Left colon (tissue), 2 donors: Measurements from ENCODE around the gene FMNL2. TPM values are rescaled to one million over a fixed set of nuclear protein-coding genes. Genes with fewer than 3 reads are reported as not detected.

Experiments
- ATAC-seq: fragments of 200-7000 bp; cut with Tn5 transposase; one replicate; pipeline ENCODE4 v1.9.1; 2020; ENCODE audit warnings: mild to moderate bottlenecking, moderate library complexity
- DNase-seq, 2 donors: peaks; one replicate each; pipeline ENCODE4 v3.0.0-alpha.2; 2020
- intact Hi-C, 2 donors: fragments of 100-400 bp; cut with DNase I in 1 of 2; cut with micrococcal nuclease in 1 of 2; formaldehyde crosslinking; loops; one replicate each; pipeline versions ENCODE4 v1.11.2 to v1.14.0; 2022; cut with DNase I, micrococcal nuclease
- total RNA-seq, 2 donors: library from RNA; stranded (reverse); fragmentation: NEBNext Ultra II Directional; extraction: Animal tissue kit (Norgen Biotek cat#: 25700); gene quantifications; one replicate each; pipeline ENCODE4 v1.2.1, GENCODE V29; 2021
- donor health status: DM: no; HTN: no; CAD: no.
- donor health status: DM: yes; HTN: yes; CAD: no.

FMNL2 gene
- total RNA-seq, 2 donors from 2014 or later, result 14.8 to 14.9 TPM

DNA sequence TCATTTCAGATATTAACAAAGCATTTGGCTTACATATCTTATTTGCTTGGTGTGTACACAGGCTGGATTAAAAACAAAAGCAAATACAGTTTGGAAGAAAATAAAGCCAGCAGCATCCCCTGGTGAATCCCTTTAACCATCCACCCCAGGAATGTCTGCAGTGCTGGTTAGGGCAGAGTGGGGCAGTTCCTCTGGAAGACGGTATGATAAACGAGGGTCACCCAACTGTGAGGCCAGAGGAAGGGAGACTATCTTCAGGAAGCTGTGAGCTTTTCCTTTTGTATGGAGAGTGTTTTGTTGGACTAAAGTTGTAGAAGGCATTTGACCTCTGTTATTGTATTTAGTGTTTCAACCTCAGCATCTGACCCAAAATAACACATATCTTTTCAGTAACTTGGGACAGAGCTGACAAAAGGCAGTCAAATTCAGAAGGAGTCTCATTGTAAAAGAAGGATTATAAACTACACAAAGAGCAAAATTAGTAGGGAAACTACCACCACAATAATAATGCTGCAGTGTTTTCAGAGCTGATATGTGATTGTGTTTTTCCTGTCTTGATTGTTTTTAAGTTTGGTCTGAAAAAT is 159.1 kb downstream of the FMNL2 start:
- ATAC-seq (no peak), DNase-seq (no peak)
- intact Hi-C loops, result no loop called here

- no peak for ATAC-seq
- intact Hi-C loops, result no loop called here
- no peak for DNase-seq
Observed at GRCh38 chr2:152496371-152496770, 161.4 kb downstream of the FMNL2 start.

GRCh38 chr2:152497481-152498052 is 162.6 kb downstream of the FMNL2 start:
- DNase-seq (no peak), ATAC-seq (peak; percentile 58)
- intact Hi-C loops, result no loop called here

GRCh38 chr2:152499331-152499816 is 164.4 kb downstream of the FMNL2 start:
- ATAC-seq (no peak), DNase-seq (no peak)
- intact Hi-C loops, result no loop called here

DNA sequence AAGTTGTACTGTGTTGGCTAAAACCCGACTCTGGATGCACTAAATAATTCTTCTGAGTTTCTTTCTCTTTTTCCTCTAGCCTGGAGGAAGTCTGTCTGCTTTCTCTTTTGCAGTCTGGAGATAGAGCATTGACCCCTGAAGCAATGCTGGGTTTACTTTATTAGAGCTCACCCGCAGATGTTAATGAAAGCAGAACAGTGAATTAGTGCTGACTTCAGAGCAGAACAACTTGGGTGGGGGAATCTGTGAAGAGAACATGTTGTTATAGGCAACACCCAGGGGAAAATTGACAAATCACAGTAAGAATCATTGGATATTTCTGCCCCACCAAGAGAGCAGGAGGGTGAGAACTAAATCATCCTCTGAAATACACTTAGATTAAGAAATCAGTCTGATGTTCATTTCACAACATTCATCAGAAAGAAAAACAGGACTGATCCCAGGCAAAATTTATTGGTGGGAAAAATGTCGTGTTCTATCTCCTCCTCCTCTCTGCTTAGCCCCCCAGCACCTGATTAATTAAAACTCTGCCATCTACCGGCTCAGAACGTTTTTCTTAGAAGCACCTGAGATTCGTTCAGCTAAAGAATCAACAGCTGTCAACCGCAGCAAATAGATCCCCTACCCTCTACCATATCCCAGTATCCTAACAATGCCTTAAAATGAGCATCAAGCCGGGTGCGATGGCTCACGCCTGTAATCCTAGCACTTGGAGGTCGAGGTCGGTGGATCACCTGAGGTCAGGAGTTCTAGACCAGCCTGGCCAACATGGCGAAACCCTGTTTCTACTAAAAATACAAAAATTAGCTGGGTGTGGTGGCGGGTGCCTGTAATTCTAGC is 165.1 kb downstream of the FMNL2 start:
- no peak for DNase-seq

DNA sequence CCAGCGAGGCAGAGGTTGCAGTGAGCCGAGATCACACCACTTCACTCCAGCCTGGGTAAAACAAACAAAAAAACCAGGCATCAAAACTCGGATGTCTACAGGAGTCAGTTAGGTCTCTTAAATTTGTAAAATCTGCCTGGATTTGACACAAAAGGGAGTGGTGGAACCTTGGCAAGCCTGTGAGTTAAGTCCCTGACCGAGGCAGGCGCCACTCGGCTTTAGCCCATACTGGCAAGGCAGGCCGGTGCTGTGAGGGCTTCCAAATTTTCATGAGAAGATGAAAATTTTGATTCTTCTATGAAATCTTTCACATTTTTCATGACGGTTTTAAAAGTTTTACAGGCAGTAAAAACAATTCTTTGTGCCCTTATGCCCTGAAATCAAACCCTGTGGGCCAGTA is 165.8 kb downstream of the FMNL2 start:
- intact Hi-C loops, result no loop called here
- DNase-seq (no peak), ATAC-seq (no peak)

More for the DNA sequence above, 165.1 kb downstream of the FMNL2 start:
- intact Hi-C loops, result no loop called here
- no peak for ATAC-seq

DNA sequence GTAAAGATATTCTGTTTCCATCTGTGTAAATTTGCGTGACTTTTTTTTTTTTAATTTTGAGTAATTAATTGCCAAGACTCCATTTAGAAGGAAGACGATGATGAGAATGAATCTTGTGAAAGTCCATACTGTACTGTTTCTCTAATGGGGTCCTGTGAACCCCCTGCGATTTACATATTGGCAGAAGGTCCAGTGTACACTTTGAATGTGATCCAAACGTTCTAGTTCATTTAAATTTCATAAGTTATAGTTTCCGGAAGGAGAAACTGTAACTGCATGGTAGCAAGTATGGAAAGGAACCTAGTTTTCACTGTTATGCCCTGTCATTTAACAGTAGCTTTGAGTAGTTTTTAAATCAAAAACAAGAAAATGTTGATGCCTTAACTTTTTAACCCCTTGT is 166.7 kb downstream of the FMNL2 start:
- DNase-seq (no peak), ATAC-seq (no peak)
- intact Hi-C loops, result no loop called here

DNA sequence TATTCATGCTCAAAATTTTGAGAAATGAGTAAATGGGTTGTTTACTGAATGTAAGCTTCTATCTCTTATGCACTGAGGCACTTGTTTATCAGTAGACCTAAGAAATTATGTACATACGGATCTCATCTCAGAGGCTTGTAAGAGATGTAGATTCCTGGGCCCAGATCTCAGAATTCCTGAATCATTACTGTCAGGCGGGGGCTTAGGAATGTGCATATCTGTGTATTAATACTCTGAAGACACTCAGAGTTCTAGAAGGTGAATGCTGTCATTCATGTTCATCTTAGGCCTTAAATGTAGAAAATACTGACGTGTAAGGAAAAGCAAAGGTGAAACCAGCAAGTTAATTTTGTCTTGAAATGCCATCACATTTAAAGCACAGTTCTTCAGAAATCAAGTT is 169.6 kb downstream of the FMNL2 start:
- no peak for ATAC-seq
- intact Hi-C loops, result no loop called here
- no peak for DNase-seq

GRCh38 chr2:152505495-152505906 is 170.5 kb downstream of the FMNL2 start:
- ATAC-seq, result no peak
- intact Hi-C loops, result no loop called here
- DNase-seq, result no peak

DNA sequence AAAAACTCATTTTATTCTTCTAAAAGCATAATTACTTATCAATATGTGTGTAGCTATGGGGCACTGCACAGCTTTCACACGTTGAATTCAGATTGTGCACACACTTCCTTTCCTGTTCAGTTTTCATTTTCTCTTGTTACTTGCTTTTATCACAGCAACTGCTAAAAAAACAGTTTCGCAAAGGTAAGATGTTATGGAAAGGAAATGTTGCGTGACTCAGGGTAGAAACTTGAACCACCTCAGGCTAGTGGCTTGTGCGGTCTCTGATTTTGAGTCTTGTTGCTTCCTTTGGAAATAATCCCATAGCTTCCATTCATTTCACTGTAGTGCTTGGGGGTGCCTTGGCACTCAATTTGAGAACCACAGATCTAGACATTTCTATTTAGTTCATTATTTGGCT is 171.9 kb downstream of the FMNL2 start:
- intact Hi-C loops, result no loop called here
- DNase-seq, result no peak
- ATAC-seq, result no peak

DNA sequence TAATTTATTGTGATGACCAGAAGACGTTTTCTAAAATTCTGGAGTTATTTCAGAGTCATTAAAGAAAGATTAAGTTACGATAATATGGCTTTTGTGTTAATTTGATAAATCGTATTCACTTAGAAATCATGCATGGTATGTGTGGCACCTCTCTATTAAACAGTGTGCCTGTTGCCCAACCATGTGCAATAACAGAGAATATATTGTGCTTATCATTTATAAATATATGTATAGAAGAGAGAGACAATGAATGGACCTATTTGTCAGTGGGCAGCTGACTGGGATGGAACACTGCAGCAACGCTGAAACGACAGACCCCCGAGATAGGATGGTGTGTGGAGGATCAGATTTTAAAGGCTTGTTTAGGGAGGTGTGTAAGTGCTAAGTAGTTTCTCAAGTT is 172.9 kb downstream of the FMNL2 start:
- ATAC-seq (no peak), DNase-seq (no peak)
- intact Hi-C loops, result no loop called here

GRCh38 chr2:152508446-152508845 is 173.5 kb downstream of the FMNL2 start:
- DNase-seq, result no peak
- intact Hi-C loops, result no loop called here
- no peak for ATAC-seq

- intact Hi-C loops, result no loop called here
- no peak for DNase-seq
- ATAC-seq, result no peak
Observed at GRCh38 chr2:152509772-152510491, 175.0 kb downstream of the FMNL2 start.

DNA sequence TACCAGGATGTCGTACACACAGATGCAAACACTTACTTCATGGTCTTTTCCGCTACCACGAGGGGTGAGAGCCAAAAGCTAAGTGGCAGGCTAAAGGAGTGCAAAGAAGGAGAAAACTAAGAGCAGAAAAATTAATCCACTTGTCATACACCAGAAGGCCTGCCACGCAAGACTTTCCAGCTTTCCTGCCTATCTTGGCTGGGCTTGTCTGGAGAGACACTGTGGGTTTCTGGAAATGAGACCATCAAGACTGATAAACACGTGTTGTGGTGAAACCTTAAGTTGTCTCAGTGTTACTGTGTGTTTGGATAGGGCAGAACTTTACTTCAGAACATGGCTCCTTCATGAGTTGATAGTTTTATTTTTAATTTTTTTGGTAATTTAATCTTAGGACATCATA is 175.6 kb downstream of the FMNL2 start:
- DNase-seq, result no peak
- intact Hi-C loops, result no loop called here
- ATAC-seq, result no peak

DNA sequence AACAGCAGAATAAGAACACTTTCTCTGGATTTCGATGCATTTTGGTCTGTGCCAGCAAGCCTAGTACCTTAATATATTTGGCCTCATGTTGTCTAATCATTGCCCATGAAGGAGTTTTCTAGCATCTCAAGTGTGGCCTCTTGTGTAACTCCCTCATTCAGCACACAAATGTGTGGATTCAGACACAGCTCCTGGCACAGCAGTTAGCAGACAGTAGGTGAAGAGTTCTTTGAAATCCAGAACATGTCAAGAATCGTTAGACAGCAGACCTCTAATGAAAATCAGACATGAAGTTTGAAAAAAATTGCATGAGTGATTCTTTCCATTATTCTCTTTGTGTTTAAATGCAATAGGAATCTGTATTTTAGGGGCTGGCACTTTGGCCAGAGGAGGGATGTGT is 177.0 kb downstream of the FMNL2 start:
- ATAC-seq (no peak), DNase-seq (no peak)
- intact Hi-C loops, result no loop called here

- no peak for ATAC-seq
- intact Hi-C loops, result no loop called here
- DNase-seq, result no peak
Observed at GRCh38 chr2:152513029-152513428, 178.1 kb downstream of the FMNL2 start.

GRCh38 chr2:152513681-152514080 is 178.7 kb downstream of the FMNL2 start:
- intact Hi-C loops, result no loop called here
- ATAC-seq, result no peak
- no peak for DNase-seq

DNA sequence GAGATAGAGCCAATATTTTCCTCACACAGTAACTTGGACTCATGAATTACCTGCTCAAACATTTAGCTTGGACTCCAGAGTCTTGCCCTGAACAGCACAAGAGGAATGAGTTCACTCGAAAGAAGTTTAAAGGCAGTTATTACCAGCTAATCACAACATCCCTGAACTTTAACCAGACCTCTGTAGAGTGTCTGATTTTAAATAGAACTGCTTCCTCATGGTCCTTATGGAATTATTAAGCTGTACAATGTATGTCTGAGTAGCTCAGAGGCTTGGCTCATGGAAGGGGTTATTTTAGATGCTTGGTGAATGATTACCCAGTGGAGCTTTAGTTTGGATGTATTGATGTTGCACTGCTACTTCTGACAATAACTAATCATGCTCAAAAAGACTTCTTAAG is 183.1 kb downstream of the FMNL2 start:
- ATAC-seq, result peak; percentile 97
- no peak for DNase-seq
- intact Hi-C loops, result no loop called here
